ENCODE data around the gene CTIF. TPM values are rescaled to one million over a fixed set of nuclear protein-coding genes. Genes with fewer than 3 reads are reported as not detected.

Gene CTIF
- total RNA-seq, 1 experiment from 2014 or later: 26.5 TPM

GRCh38 chr18:48600046-48600445, 61.2 kb downstream of the CTIF start:
- no peak for DNase-seq (ENCODE audit: low read depth, low spot score)
- Histone ChIP-seq H3K4me3 (ENCODE audit: low read depth in 2 of 2, low read length in 2 of 2) (no peak overlapping the region), H3K9me3 (ENCODE audit: control insufficient read depth, insufficient read depth, low read depth, low read length) (no peaks in the 10 kb centered on the region), H3K27me3 (ENCODE audit: control insufficient read depth, insufficient read depth, low read length) (no peaks in the 10 kb centered on the region), H3K27ac (ENCODE audit: low read length) (no peak overlapping the region), H3K36me3 (ENCODE audit: control insufficient read depth, insufficient read depth, low read length) (no peaks in the 10 kb centered on the region), H3K4me1 (ENCODE audit: control insufficient read depth, insufficient read depth, low read length) (no peaks in the 10 kb centered on the region)
- POLR2A ChIA-PET: no interaction called here
- BruUV-seq (replicated peaks): no TSS peak
- TF ChIP-seq REST (IDR thresholded peaks at IDR 0.05; ENCODE audit: insufficient read depth in 1 of 2, low read depth in 2 of 2, low read length in 1 of 2): no peak
- no peak for TF ChIP-seq SIN3A (IDR thresholded peaks at IDR 0.05; ENCODE audit: borderline replicate concordance, insufficient read depth, low read depth, low read length)
- no peak for TF ChIP-seq POLR2AphosphoS5 (IDR thresholded peaks at IDR 0.05; ENCODE audit: low read depth, low read length)
- no peak for TF ChIP-seq CTCF (IDR thresholded peaks at IDR 0.05)
- TF ChIP-seq TCF7L2 (IDR thresholded peaks at IDR 0.05; ENCODE audit: low read depth, low read length): no peak
- no peak for ATAC-seq
- in situ Hi-C loops (cut with HindIII; ENCODE audit: low pct_unique_long_range_greater_than_20kb, low sequenced_read_pairs) (no loop called here), intact Hi-C loops (cut with micrococcal nuclease; ENCODE audit: unreplicated experiment) (no loop called here)
- CTCF ChIA-PET: no interaction called here

GRCh38 chr18:48600456-48601090, 61.7 kb downstream of the CTIF start:
- H3K36me3 ChIP-seq (ENCODE audit: control insufficient read depth, insufficient read depth, low read length): no peaks in the 10 kb centered on the region
- H3K9me3 ChIP-seq (ENCODE audit: control insufficient read depth, insufficient read depth, low read depth, low read length): no peaks in the 10 kb centered on the region
- TF ChIP-seq TCF7L2 (IDR thresholded peaks at IDR 0.05; ENCODE audit: low read depth, low read length) (no peak), REST (IDR thresholded peaks at IDR 0.05; ENCODE audit: insufficient read depth in 1 of 2, low read depth in 2 of 2, low read length in 1 of 2) (no peak), POLR2AphosphoS5 (IDR thresholded peaks at IDR 0.05; ENCODE audit: low read depth, low read length) (no peak), SIN3A (IDR thresholded peaks at IDR 0.05; ENCODE audit: borderline replicate concordance, insufficient read depth, low read depth, low read length) (no peak), CTCF (IDR thresholded peaks at IDR 0.05) (no peak)
- no peak overlapping the region for H3K4me3 ChIP-seq (ENCODE audit: low read depth in 2 of 2, low read length in 2 of 2)
- in situ Hi-C loops (cut with HindIII; ENCODE audit: low pct_unique_long_range_greater_than_20kb, low sequenced_read_pairs): no loop called here
- ATAC-seq (no peak), DNase-seq (ENCODE audit: low read depth, low spot score) (no peak)
- no TSS peak for BruUV-seq (replicated peaks)
- CTCF ChIA-PET: no interaction called here
- intact Hi-C loops (cut with micrococcal nuclease; ENCODE audit: unreplicated experiment): no loop called here
- POLR2A ChIA-PET: no interaction called here
- no peaks in the 10 kb centered on the region for H3K27me3 ChIP-seq (ENCODE audit: control insufficient read depth, insufficient read depth, low read length)
- no peak overlapping the region for H3K27ac ChIP-seq (ENCODE audit: low read length)
- H3K4me1 ChIP-seq (ENCODE audit: control insufficient read depth, insufficient read depth, low read length): no peaks in the 10 kb centered on the region
